DND-41 (cell line): ENCODE results near the gene CEBPE.

Experiments
- ATAC-seq: fragments of 200-7000 bp; cut with Tn5 transposase; 3 replicates; pipeline ENCODE4 v1.9.1; 2021; ENCODE audit warnings: low read depth; ENCODE audit not compliant: insufficient read depth
- DNase-seq: peaks from one replicate; pipeline ENCODE4 v3.0.0-alpha.2; 2020
- H2AFZ ChIP-seq: 2 replicates; pipeline ENCODE4 v1.6.0; 2012; ENCODE audit warnings: low read depth, low read length
- H3K27ac ChIP-seq: 2 replicates; pipeline ENCODE4 v1.5.1; 2012; ENCODE audit warnings: low read length, inconsistent platforms
- H3K27me3 ChIP-seq: fragments of 200-600 bp; sonication (generic); 2 replicates; pipeline ENCODE4 v1.6.0; 2012; ENCODE audit warnings: low read length, mild to moderate bottlenecking, inconsistent platforms; ENCODE audit not compliant: insufficient read depth, poor library complexity
- H3K36me3 ChIP-seq: 2 replicates; pipeline ENCODE4 v1.5.1; 2012; ENCODE audit warnings: low read length, inconsistent platforms; ENCODE audit not compliant: insufficient read depth
- H3K4me1 ChIP-seq: 2 replicates; pipeline ENCODE4 v1.5.1; 2012; ENCODE audit warnings: mild to moderate bottlenecking, low read length; ENCODE audit not compliant: insufficient read depth
- H3K4me2 ChIP-seq: 2 replicates; pipeline ENCODE4 v1.6.0; 2012; ENCODE audit warnings: mild to moderate bottlenecking, moderate library complexity, low read length, inconsistent platforms; ENCODE audit not compliant: insufficient read depth
- H3K4me3 ChIP-seq, 2 experiments: fragments of 200-600 bp in 1 of 2; shearing (Covaris generic) in 1 of 2; 2 replicates each; pipeline ENCODE4 v1.5.1; 2012 to 2016; ENCODE audit warnings: inconsistent platforms in 2 of 2, low read length in 2 of 2, mild to moderate bottlenecking in 2 of 2, low read depth in 1 of 2, moderate library complexity in 1 of 2
- H3K79me2 ChIP-seq: 2 replicates; pipeline ENCODE4 v1.6.0; 2012; ENCODE audit warnings: low read length, inconsistent platforms; ENCODE audit not compliant: insufficient read depth
- H3K9ac ChIP-seq: 2 replicates; pipeline ENCODE4 v1.6.0; 2012; ENCODE audit warnings: low read depth, mild to moderate bottlenecking, inconsistent platforms, low read length, moderate library complexity
- H3K9me3 ChIP-seq: 2 replicates; pipeline ENCODE4 v1.5.1; 2012; ENCODE audit warnings: low read length, moderate library complexity, mild to moderate bottlenecking, inconsistent platforms; ENCODE audit not compliant: insufficient read depth, severe bottlenecking
- H4K20me1 ChIP-seq: 2 replicates; pipeline ENCODE4 v1.6.0; 2012; ENCODE audit warnings: low read length; ENCODE audit not compliant: insufficient read depth
- CTCF ChIP-seq: IDR thresholded peaks from 2 replicates; pipeline ENCODE4 v1.5.1; 2012; ENCODE audit warnings: borderline replicate concordance, low read length, moderate library complexity, mild to moderate bottlenecking; ENCODE audit not compliant: poor library complexity, severe bottlenecking; ENCODE audit errors: extremely low read depth
- EZH2 ChIP-seq: IDR thresholded peaks from 3 replicates; pipeline ENCODE4 v1.6.1; 2012; ENCODE audit warnings: borderline replicate concordance, low read depth, mild to moderate bottlenecking, moderate library complexity, low read length, inconsistent platforms; ENCODE audit not compliant: severe bottlenecking

The CEBPE gene

GRCh38 chr14:23140371-23140770 is 21.3 kb upstream of the CEBPE start:
- H3K4me2 ChIP-seq, result no peak overlapping the region
- no peaks in the 10 kb centered on the region for H3K4me1 ChIP-seq
- no peak for DNase-seq
- H3K36me3 ChIP-seq, result no peaks in the 10 kb centered on the region
- H4K20me1 ChIP-seq, result peaks cover 2% of the 10 kb centered on the region; the same call in 1 of the 2 replicates
- H3K9me3 ChIP-seq, result no peaks in the 10 kb centered on the region
- H3K4me3 ChIP-seq, result no peak overlapping the region
- no peak overlapping the region for H2AFZ ChIP-seq
- H3K27ac ChIP-seq, result no peak overlapping the region
- no peaks in the 10 kb centered on the region for H3K79me2 ChIP-seq
- H3K27me3 ChIP-seq, result peaks cover 55% of the 10 kb centered on the region
- ATAC-seq, result no peak
- TF ChIP-seq CTCF (no peak), EZH2 (no peak)
- H3K9ac ChIP-seq, result no peak overlapping the region

GRCh38 chr14:23139874-23140273 is 20.8 kb upstream of the CEBPE start:
- DNase-seq (no peak), ATAC-seq (no peak)
- H3K4me2 ChIP-seq, result no peak overlapping the region
- H3K79me2 ChIP-seq, result no peaks in the 10 kb centered on the region
- H3K27me3 ChIP-seq, result peaks cover 55% of the 10 kb centered on the region
- H3K27ac ChIP-seq, result no peak overlapping the region
- H3K36me3 ChIP-seq, result no peaks in the 10 kb centered on the region
- H3K4me1 ChIP-seq, result no peaks in the 10 kb centered on the region
- no peak overlapping the region for H3K4me3 ChIP-seq
- no peak for TF ChIP-seq EZH2
- TF ChIP-seq CTCF, result no peak
- no peak overlapping the region for H3K9ac ChIP-seq
- H4K20me1 ChIP-seq, result peaks cover 2% of the 10 kb centered on the region; the same call in 1 of the 2 replicates
- no peaks in the 10 kb centered on the region for H3K9me3 ChIP-seq
- no peak overlapping the region for H2AFZ ChIP-seq

GRCh38 chr14:23137813-23138535 is 18.9 kb upstream of the CEBPE start:
- Histone ChIP-seq H3K27me3 (peaks cover 46% of the 10 kb centered on the region), H3K9me3 (no peaks in the 10 kb centered on the region), H3K9ac (no peak overlapping the region), H3K79me2 (no peaks in the 10 kb centered on the region), H3K36me3 (no peaks in the 10 kb centered on the region), H4K20me1 (peaks cover 2% of the 10 kb centered on the region; the same call in 1 of the 2 replicates), H3K27ac (no peak overlapping the region), H2AFZ (no peak overlapping the region), H3K4me1 (no peaks in the 10 kb centered on the region), H3K4me3 (no peak overlapping the region), H3K4me2 (no peak overlapping the region)
- DNase-seq (no peak), ATAC-seq (no peak)
- TF ChIP-seq EZH2 (no peak), CTCF (no peak)
